HG03097 (cell line): Measurements from ENCODE around the gene PROCA1.
A peak's percentile ranks its signal among the peaks of the same experiment; 100 is the strongest.

Experiments
- ATAC-seq: cut with Tn5 transposase; IDR thresholded peaks from one replicate; pipeline ENCODE4 v1.9.1; 2021; ENCODE audit not compliant: unreplicated experiment, low FRiP score

PROCA1 gene

DNA sequence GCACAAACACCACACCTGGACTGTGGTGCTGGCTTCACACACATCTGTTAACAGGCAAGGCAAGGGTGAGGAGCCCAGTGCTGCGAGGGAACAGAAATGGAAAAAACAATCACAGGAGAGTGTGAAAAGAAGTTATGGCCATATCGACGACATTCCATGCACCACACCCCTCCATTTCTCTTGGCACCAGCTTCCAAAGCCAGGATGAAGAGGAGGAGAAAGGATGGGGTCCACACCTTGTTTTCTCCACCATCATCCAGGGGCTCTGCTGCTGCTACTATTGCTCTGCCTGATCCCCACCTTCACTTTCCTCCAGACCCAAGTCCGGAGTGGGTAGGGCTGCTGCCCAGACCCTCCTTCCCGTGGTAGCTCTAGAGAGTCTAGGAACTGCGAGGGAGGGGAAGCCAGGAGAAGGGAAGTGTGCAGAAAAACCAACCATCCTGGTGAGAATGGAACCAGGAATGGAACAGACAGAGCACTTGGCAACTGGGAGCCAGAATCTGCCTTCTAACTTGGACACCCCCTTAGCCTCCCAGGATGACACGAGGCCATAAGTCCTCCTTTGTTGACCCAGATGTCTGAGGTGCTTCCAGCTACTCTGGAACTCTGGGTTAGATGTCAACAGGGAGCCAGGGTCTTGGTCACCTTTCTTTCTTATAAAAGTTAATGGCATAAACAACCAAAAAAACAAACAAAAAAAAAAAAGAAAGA lies 1.2 kb upstream of the PROCA1 start:
- ATAC-seq, result no peak

DNA sequence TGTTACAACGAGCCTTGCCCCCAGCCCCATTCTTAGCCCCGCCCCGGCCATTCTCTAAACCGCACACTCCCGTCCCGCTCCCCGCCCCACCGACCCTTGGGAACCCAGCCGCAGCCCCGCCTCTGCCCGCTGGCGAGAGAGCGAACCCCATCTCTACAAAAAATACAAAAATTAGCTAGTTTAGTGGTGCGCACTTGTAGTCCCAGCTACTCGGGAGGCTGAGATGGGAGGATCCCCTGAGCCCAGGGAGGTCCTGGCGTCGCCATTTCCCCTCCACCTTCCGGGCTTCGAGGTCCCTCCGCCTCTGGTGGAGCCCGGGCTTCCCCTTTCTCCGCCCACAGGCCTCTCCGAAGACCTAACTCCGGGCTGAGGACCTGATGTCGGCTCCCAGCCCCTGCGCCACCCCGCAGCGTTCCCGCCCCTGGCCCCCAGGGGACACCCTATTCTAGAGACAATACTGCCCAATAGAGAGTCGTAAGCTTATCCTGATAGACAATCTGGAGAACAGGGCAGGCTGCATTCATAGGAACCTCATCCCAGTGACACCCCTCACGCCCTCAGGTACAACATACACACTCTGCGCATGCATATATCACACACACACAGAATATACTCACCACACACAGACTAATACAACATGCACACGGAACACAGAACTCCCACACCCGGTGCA lies 480 bp upstream of the PROCA1 start:
- ATAC-seq, result no peak

DNA sequence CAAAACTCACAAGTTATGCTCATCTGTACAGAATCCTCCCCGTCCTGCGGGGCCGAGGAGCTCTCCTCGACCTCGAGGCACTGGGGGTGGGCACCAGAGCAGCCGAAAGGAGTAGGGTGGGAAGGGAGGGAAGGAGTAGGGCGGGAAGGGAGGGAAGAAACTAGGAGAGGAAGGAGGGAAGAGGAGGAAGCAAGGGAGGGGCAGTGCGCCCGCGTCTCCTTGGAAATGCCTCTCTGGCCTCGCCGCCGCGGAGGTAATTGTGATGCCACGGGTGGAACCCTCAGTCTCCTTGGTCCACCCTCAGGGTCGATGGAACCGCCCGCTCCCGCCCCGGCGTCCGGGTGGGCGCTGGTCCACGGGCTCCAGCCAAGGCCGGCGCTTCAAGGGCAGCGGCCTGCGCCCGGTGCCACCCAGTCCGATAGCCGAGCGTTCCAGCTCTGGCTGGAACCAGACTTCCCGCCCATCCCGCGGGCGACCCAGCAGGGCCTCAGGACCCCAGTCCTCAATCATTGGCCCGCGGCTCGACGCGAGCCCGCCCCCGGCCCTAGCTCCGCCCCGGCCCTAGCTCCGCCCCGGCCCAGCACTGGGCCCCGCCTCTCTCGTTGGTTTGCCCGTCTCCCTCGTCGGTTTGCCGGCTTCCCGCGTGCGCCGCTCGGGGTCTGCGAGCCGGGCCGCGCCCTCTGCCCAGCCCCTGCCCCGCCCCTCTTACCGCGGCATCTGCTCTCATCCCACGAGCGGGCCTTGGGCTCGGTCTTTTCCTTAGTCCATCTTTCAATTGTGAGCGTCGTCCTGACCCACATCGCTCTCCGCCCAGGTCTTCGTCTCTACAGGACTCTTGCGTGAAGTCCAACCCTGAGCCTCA lies 596 bp downstream of the PROCA1 start:
- peak; percentile 60 for ATAC-seq

DNA sequence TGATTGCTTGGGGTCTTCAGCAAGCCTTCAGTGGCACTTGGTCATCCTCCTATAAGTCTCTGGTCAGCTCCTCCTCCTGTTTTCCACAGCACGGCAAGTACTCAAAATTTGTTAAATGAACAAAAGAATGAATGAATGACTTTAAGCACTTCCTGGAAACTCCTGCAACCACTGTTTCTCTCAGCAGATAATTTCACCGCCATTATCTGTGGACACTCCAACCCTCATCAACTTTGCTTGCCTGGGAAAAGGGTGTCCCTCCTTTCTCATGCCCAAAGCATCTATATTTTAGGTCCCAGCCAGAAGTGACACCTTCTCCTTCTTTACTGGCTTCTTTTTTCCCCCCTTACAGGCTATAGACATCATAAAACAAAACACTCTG lies 4.4 kb downstream of the PROCA1 start:
- no peak for ATAC-seq

DNA sequence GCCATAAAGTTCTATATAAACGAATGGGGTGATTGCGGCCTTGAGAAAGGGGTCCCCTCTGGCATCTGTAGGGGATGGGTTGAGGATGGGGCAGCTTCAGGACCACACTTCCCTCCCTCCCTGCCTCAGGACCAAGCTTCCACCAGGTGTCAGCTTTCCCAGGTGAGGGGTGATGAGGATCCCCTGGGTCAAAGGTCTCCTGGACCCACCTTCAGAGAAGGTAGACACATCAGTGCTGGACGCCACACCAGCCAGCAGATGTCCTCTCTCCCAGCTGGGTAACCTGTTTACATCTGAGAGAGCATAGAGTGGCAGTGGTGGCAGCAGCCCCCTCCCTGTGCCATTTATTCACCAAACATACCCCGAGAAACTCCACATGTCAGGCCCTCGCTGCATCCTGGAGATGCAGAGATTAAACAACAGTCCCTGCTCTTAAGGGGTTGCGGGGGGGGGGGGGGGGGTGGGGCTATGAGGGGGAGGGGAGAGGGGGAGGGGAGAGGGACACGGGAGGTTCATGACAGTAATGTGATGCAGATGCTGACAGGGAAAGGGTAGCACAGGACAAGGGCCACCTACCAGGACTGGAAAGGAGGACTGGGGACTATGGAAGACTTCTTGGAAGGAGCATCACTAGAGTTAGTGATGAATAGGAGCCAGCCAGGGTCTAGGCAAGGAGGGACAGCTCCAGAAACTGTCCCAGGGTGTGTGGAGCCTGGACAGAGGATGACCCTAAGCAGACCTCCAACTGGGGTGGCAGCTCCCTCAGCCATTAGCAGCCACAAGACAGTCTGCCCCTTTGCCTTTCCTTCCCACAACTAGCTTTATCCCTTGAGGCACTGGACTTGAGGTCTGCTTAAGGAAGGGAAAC lies 5.0 kb downstream of the PROCA1 start:
- ATAC-seq, result no peak

DNA sequence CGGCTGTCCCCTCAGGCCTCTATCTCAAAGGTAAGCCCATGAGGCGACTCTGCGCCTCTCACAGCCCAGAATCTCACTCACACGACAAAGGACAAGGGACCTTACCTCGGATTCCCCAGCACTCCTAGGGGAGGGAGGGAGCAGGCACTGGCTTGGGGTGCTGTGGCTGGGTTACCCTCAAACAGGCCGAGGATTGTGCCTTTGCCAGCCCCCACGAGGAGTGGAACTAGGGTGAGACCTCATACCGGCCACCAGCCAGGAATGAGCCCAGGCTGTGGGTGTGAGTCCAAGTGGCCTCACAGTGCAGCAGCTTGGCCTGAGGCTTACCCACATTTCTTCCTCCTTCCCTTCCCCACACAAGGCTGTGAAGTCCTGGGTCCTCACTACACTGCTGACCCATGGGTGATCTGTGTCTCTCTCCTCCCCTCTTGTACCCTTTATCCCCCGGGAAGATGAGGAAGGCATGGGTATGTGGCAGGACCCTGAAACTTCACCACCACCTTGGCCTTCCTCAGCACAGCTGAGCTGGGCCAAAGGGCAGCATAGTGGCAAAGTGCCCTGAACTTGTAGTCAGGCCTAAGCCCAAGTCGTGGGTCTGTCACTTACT lies 5.9 kb downstream of the PROCA1 start:
- ATAC-seq, result no peak

DNA sequence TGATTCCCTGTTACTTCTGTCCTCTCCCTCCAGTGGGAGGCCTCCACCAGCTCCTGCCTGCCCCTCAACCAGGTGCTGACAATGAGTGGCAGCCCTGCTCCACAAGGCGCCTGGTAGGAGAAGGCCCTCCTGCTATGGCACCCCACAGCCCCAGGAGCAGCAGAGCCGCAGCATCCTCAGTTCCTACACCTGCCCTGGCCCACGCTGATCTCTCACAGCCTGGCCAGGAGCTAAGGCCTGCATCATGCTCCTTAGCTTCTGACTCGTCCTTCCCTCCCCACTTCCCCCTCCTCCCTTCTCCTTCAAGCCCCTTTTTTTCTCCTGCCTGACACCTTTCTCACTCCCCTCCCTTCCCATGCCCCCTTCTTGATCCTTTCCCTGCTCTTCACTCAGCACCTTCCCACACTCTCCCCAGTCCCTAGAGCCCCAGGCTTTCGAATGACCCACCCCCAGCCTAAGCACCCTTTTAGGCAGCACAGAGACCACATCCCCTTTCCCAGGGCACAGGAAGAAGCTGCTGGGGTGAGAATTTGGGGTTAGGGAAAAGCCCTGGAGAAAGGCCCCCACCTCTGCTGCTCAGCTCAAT lies 6.5 kb downstream of the PROCA1 start:
- ATAC-seq, result no peak

DNA sequence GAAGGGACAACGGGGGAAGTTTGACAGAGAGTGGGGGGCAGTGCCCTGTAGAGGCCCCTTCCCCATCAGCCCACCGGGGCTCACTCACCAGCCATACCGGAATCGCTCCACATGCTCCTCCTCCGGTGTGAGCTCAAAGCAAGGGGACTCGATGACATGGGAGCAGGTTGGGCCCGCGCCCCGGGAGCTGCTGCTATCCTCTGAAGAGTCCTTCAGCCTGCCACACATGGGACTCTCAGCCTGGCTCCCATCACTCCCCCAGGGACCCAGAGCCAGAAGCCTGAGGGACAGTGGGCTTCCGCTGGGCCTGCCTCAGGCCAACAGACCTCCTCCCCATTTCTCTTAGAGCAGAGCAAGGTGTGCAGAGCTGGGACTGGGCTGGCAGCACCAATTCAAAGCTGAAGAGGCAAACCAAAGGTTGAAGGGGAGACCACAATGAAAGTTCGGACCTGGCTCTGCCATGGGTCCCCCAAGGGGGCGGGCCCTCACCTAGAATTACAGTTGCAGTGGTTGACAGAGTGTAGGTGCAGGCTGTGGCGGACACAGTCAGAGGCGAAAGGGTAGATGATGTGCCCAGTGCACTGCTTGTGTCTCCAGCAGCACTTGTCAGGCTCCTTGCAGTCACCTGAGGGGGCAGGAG lies 7.3 kb downstream of the PROCA1 start:
- ATAC-seq, result no peak

DNA sequence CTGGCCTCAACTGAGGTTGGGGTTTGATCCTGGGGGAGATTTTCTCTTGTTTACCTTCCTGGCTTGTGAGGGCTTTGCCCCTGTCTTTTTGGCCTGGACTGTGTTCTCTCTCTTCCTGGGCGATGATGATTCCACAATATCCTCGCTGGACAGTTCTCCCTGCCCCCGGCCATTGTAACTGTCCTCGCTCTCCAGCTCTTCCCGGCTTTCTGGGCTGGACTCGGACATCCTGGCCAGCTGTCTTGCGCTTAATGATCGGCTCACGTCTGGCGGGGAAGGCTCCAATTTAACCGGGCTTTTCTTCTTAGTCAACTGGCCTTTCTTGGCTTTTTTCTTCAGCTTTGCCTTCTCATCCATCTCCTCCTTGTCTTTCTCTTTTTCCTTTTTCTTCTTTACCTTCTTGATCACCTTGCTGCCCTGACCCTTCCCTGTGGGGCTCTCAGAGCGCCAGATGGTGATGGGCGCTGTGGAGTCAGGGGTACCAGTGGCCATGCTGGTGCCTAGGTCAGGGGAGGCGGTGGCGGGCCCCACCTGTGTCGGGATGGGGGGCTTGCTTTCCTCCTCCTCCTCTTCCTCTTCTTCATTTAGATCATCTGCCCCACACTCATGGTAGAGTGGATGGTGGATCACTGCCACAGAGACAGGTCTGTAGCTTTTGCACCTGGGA lies 8.0 kb downstream of the PROCA1 start:
- no peak for ATAC-seq

DNA sequence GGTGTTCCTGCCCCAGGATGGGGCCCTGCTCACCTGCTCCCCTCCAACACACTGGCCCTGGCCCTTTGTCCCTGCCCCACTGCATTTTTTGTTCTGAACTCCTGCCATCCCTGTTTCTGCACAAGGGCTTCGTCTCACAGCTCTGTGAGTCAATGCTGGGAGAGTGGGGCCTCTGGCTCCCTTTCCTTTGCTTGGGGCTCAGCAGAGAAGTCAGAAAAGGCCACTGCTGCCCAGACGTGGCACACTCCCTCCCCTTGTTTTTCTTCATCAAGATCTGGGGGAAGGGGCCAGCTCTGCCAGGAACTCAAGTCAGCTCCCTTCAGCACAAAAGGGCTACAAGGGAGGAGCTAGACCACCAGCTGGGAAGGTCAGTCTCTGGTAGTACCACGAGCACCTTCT lies 8.9 kb downstream of the PROCA1 start:
- ATAC-seq, result no peak

DNA sequence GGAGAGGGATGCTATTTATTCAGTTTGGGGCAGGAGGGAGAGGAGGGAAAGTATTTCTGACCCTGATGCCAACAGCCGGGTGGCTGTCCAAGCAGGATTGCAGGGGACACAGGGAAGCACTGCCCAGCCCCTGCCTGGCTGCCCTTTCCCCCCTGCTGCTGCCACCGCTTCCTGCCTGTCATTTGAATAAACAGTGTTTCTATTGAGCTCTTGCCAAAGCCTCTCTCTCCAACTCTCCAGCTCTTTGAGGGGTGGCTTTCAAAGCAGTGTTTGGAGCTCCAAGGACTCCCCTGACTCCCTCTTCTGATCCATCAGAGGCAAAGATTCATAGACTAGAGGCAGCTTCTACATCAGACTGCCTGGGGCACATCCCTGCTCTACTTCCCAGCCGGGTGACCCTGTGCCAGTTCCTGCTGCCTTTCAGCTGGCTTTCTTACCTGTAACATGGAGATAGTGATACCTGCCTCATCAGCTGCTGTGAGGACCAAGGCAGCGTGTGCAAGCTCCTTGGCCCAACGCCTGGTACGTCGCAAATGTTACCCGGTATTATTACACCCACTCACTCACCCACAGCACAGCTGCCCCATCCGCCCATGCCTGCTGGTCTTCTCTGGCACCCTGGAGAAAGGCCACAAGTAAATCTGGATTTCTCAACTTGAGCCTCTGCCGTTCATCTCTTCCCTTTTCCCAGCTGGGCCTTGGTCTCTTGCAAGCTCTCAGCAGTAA lies 9.5 kb downstream of the PROCA1 start:
- no peak for ATAC-seq

DNA sequence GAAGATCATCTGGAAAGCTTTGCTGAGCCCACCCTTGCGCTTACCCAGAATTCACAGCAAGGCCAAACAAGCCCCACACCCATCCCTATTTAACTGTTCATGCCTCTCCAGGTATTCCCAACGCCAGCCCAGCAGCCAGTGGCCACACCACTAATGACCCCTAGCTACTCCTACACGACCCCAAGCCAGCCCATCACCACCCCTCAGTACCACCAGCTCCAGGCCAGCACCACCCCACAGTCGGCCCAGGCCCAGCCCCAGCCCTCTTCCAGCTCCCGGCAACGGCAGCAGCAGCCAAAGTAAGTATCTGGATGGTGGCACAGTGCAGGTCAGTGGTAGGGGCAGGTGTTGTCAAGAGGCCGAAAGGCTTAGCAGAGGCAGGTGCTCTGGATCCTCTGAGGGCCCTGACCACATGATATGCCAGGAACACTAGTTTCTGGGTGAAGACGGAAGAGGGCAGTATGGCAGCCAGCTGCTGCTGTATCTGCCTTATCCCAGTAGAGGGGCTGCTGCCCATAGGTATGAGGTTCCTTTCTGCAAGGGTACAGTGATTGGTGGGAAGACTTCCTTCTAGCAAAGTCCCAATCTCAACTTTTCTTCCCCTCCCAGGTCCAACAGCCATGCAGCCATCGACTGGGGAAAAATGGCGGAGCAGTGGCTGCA lies 10.7 kb downstream of the PROCA1 start:
- ATAC-seq, result no peak

DNA sequence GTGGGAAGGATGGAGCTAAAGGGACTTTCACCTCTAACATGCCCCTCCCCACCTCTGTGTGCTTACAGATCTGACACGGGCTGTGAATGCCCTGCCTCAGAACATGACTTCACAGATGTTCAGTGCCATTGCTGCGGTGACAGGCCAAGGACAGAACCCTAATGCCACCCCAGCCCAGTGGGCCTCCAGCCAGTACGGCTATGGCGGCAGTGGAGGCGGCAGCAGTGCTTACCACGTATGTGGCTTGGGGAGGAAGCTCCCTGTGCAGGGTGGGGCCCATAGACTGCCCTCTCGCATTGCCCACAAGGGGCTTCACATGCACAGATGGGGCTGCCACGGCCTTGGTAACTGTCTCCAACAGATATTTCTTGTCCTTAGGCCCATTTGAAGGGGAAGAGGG lies 11.4 kb downstream of the PROCA1 start:
- ATAC-seq, result no peak

DNA sequence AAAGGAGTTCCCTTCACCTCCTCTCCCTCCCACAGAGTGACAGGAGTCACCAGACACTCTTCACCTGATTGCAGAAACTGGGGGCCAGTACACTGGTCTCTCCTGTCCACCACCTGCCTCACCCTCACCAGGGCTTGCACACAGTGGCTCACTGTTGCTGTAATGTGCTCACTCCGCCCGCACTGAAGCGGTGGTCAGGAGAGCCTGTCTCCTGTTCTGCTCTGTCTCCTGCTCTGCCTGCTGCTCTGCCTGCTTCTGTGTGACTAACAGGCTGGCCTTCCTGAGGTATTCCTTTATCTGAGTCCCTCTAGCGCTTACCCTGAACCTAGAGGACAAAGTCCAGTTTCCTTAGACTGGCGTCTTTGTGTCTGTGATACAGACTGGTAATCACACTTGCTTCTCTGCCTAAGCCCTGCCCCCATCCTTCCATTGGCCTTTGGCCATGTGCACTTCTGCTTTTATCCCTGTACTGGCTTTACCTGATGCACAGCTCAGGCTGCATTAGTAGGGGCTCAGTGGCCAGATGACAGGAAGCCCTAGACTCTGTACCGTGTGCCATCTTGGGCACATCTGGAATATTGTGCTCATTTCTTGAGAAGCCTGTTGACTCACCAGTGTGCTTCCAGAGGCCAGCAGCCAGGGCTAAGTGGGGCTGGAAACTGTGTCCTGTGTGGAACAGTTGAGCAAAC lies 13.3 kb downstream of the PROCA1 start:
- ATAC-seq, result no peak

DNA sequence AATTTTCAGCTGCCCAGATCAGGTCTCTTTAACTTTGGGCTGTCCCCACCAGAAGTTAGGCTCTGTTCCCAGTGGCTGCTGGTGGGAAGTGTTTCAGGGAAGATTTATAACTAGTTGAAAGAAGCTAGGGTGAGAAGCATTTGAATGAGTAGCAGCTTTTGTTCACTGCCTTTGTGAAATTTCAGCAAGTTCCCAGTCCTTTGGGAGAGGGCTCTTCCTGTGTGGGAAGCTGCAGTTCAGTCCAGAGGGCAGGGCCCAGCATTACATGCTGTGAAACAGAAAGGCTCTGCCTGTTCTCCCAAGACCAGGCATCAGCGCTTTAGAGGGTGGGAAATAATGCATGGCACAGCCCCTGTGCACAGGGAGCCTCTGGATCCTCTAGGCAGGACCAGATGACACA lies 17.8 kb downstream of the PROCA1 start:
- no peak for ATAC-seq

DNA sequence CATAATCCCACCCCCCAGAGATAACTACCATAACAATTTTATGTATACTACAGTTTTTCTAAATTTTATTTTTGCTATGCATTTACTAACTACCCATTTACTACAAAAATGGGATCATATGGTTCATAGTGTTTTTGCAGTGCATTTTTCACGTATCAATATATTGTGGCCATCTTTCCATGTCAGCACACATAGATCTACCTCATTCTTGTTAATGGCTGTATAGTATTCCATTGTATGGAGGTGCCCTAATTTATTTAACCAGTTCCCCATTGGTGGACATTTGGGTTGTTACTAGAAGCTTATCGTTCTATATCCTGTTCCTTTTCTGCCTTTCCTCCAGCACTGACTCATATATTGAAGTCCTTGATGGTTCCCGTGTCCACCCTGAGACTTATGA lies 22.7 kb downstream of the PROCA1 start:
- ATAC-seq, result no peak

DNA sequence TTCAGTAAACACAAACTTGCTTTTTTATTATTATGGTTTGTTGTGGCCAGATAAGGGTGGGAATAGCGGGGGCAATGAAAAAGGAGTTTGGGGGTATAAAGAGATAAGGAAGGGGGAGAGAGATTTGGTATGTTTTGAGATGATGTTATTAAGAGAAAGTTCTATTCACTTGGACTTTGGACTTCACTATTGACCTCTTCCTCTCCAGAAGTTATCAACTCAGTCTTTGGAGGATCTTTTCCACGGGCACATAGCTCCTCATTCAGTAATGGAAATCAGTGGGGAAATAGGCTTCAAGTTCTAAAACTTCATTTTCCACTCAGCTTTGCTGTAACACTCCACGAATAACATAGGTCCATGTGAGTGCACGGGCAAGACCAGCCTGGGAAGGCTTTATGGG lies 23.2 kb downstream of the PROCA1 start:
- no peak for ATAC-seq
